Pancreas (tissue), 10 donors: ENCODE measurements around the gene TFF1. TPM values are rescaled to one million over a fixed set of nuclear protein-coding genes. Genes with fewer than 3 reads are reported as not detected.

Source experiments
- ATAC-seq, 4 donors: fragments of 200-7000 bp; cut with Tn5 transposase; one replicate each; pipeline versions ENCODE4 v1.8.0 to v1.9.1; 2020; ENCODE audit warnings: mild to moderate bottlenecking in 4 of 4, moderate library complexity in 4 of 4
- DNase-seq, 6 donors: peaks; one replicate each; pipeline ENCODE4 v3.0.0-alpha.2; 2020
- FAIRE-seq: peaks from 2 replicates; lab custom pipeline; 2012; peaks lifted over from hg19 to GRCh38; lab: Jason Lieb, UNC
- H3K27ac ChIP-seq, 4 donors: fragments of 200-600 bp; sonication (generic); 1 replicate in 3 of 4; 2 replicates in 1 of 4; pipeline versions ENCODE4 v1.5.0 to v1.8.0; 2020
- H3K27me3 ChIP-seq, 4 donors: fragments of 200-600 bp; one replicate each; pipeline ENCODE4 v1.8.0; 2021
- H3K36me3 ChIP-seq, 3 donors: fragments of 200-600 bp; sonication (generic) in 1 of 3; one replicate each; pipeline versions ENCODE4 v1.5.0 to v1.8.0; 2020 to 2021
- H3K4me1 ChIP-seq, 3 donors: fragments of 200-600 bp; one replicate each; pipeline ENCODE4 v1.8.0; 2021
- H3K4me3 ChIP-seq, 4 donors: fragments of 200-600 bp; sonication (generic) in 2 of 4; one replicate each; pipeline versions ENCODE4 v1.5.0 to v1.8.0; 2020 to 2021
- H3K9me3 ChIP-seq, 4 donors: fragments of 200-600 bp; one replicate each; pipeline ENCODE4 v1.8.0; 2021
- CTCF ChIP-seq, 4 donors: fragments of 200-600 bp; sonication (generic) in 3 of 4; IDR thresholded peaks; one replicate each; pipeline versions ENCODE4 v1.5.0 to v1.8.0; 2021; ENCODE audit warnings: antibody characterized with exemption in 4 of 4
- WGBS, 2 donors: extraction: QIAGEN DNeasy Blood & Tissue Kit; methylation state at CpG; one replicate each; pipeline ENCODE4 v1.1.7; 2013; 5-methylcytosine and 5-hydroxymethylcytosine counted together
- intact Hi-C, 3 donors: fragments of 100-400 bp; cut with DNase I; formaldehyde crosslinking; loops; one replicate each; pipeline versions ENCODE4 v1.11.1 to v1.14.2; 2022
- polyA plus RNA-seq, 2 donors: library from polyadenylated mRNA; stranded (reverse); fragments of 200-250 nt; gene quantifications; one replicate each; pipeline ENCODE4 v1.2.3, GENCODE V29; 2013
- total RNA-seq, 6 donors: library from RNA; stranded (reverse); fragmentation: NEBNext Ultra II Directional in 4 of 6; extraction: Animal tissue kit (Norgen Biotek cat#: 25700) in 4 of 6; gene quantifications; one replicate each; pipeline versions ENCODE4 v1.2.1 to v1.2.4, GENCODE V29; 2021 to 2023
- donor health status: healthy with polysubstance abuse.
- donor health status: DM: no; HTN: no; CAD: no; lungs with moderate emphysema.
- donor health status: DM: no; HTN: no; CAD: no.
- donor health status: control.
- donor health status: control.
- donor health status: Bipolar disorder and iron deficiency.
- donor health status: DM: yes; HTN: yes; CAD: no.
- donor health status: DM: no; HTN: no; CAD: no.
- donor health status: DM: no; HTN: no; CAD: no.
- donor health status: DM: yes; HTN: yes; CAD: no.

TFF1 gene
- total and polyA plus RNA-seq, 8 donors: 0.80 to 40.6 (median 2.9) TPM; not detected in 1

- intact Hi-C loops: no loop called here
- DNase-seq (no peak), ATAC-seq (no peak), FAIRE-seq (no peak)
- Histone ChIP-seq H3K4me3 (no peak overlapping the region), H3K27ac (no peak overlapping the region), H3K36me3 (no peaks in the 10 kb centered on the region), H3K9me3 (no peaks in the 10 kb centered on the region), H3K27me3 (no peaks in the 10 kb centered on the region), H3K4me1 (no peaks in the 10 kb centered on the region)
- whole genome bisulfite sequencing, 2 donors: 82 to 88% methylated on average over 24 of the region's 24 CpGs
- no peak for TF ChIP-seq CTCF (IDR thresholded peaks at IDR 0.05)
Observed at GRCh38 chr21:42340187-42341050, 25.9 kb downstream of the TFF1 start.

- FAIRE-seq: no peak
- no peaks in the 10 kb centered on the region for H3K4me1 ChIP-seq
- no peak for DNase-seq
Observed at GRCh38 chr21:42338729-42339715, 27.3 kb downstream of the TFF1 start.

GRCh38 chr21:42337830-42338728 is 28.3 kb downstream of the TFF1 start:
- DNase-seq (peak in 5 of 6 donors; percentile 57 to 80 (median 67)), FAIRE-seq (no peak), ATAC-seq (peak; percentile 85 to 97 (median 95))
- 36 to 42% methylated on average over 23 of the region's 23 CpGs for WGBS, 2 donors
- intact Hi-C loops: loop anchor here in 1 of 3 donors (10.0 kb wide), 1 partner anchor 107 kb away; no protein-coding TSS in a partner anchor
- Histone ChIP-seq H3K4me1 (no peaks in the 10 kb centered on the region), H3K27ac (peak overlapping the region in 3 of 4 donors; percentile 48 to 53 (median 48)), H3K27me3 (no peaks in the 10 kb centered on the region), H3K9me3 (no peaks in the 10 kb centered on the region), H3K36me3 (no peaks in the 10 kb centered on the region), H3K4me3 (no peak overlapping the region)
- peak; percentile 22 to 48 (median 38) for TF ChIP-seq CTCF (IDR thresholded peaks at IDR 0.05)

More at GRCh38 chr21:42338729-42339715, 27.3 kb downstream of the TFF1 start:
- no peak for ATAC-seq
- H3K9me3 ChIP-seq: no peaks in the 10 kb centered on the region
- no peak for TF ChIP-seq CTCF (IDR thresholded peaks at IDR 0.05)
- H3K27me3 ChIP-seq: no peaks in the 10 kb centered on the region
- 81 to 84% methylated on average over 17 of the region's 17 CpGs for WGBS, 2 donors
- H3K4me3 ChIP-seq: no peak overlapping the region
- no peaks in the 10 kb centered on the region for H3K36me3 ChIP-seq
- peak overlapping the region in 3 of 4 donors; percentile 48 to 53 (median 48) for H3K27ac ChIP-seq
- intact Hi-C loops: loop anchor here in 1 of 3 donors (10.0 kb wide), 1 partner anchor 106 kb away; no protein-coding TSS in a partner anchor

GRCh38 chr21:42337276-42337675 is 29.1 kb downstream of the TFF1 start:
- FAIRE-seq (no peak), ATAC-seq (no peak), DNase-seq (no peak)
- Histone ChIP-seq H3K27ac (no peak overlapping the region), H3K36me3 (no peaks in the 10 kb centered on the region), H3K27me3 (no peaks in the 10 kb centered on the region), H3K4me1 (no peaks in the 10 kb centered on the region), H3K9me3 (no peaks in the 10 kb centered on the region), H3K4me3 (no peak overlapping the region)
- no peak for TF ChIP-seq CTCF (IDR thresholded peaks at IDR 0.05)
- WGBS, 2 donors: 66 to 68% methylated on average over 4 of the region's 4 CpGs
- intact Hi-C loops: loop anchor here in 1 of 3 donors (10.0 kb wide), 1 partner anchor 108 kb away; no protein-coding TSS in a partner anchor
